GM12801 (cell line): ENCODE measurements around the gene FAAH.

Experiments
- TF ChIP-seq, protein P1 (sequence below): IDR thresholded peaks from one replicate; pipeline ENCODE4 v1.5.1; 2011; ENCODE audit warnings: control low read depth; ENCODE audit not compliant: insufficient read length; ENCODE audit errors: extremely low read depth

The FAAH gene

DNA sequence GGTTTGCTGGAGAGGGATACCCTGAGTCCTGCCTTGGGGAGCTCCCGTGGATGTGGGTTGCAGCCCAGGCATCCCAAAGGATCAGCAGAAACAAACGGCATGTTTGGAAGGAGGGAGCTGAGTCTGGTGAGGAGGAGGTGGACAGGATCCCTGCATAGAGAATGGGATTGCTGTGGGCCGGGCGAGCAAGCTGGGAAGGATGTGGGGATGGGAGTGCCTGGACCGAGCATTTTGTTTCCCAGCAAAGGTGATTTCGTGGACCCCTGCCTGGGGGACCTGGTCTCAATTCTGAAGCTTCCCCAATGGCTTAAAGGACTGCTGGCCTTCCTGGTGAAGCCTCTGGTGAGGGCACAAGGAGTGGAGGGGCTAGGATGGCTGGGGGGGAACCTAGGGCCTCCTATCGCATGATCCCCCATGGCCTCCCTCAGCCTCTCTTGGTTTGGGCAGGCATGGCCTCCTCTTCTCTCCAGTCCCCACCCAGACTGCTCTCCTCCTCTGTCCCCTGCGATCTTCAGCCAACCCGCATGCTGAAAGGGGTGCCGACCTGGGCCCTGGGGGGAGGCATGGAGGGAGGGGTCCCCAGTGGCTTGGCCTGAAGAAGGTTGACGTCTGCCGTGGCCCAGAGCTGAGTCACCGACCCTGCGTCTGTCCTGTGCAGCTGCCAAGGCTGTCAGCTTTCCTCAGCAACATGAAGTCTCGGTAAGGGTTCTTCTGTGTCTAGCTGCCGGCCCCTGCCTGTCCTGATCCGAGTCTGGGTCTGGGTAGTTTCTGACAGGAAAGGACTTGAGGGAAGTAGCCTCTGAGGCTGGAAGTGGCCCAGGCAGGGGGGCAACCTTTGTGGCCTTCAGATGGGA lies 16.3 kb downstream of the FAAH start:
- TF ChIP-seq, protein P1, sequence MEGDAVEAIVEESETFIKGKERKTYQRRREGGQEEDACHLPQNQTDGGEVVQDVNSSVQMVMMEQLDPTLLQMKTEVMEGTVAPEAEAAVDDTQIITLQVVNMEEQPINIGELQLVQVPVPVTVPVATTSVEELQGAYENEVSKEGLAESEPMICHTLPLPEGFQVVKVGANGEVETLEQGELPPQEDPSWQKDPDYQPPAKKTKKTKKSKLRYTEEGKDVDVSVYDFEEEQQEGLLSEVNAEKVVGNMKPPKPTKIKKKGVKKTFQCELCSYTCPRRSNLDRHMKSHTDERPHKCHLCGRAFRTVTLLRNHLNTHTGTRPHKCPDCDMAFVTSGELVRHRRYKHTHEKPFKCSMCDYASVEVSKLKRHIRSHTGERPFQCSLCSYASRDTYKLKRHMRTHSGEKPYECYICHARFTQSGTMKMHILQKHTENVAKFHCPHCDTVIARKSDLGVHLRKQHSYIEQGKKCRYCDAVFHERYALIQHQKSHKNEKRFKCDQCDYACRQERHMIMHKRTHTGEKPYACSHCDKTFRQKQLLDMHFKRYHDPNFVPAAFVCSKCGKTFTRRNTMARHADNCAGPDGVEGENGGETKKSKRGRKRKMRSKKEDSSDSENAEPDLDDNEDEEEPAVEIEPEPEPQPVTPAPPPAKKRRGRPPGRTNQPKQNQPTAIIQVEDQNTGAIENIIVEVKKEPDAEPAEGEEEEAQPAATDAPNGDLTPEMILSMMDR, result no peak

DNA sequence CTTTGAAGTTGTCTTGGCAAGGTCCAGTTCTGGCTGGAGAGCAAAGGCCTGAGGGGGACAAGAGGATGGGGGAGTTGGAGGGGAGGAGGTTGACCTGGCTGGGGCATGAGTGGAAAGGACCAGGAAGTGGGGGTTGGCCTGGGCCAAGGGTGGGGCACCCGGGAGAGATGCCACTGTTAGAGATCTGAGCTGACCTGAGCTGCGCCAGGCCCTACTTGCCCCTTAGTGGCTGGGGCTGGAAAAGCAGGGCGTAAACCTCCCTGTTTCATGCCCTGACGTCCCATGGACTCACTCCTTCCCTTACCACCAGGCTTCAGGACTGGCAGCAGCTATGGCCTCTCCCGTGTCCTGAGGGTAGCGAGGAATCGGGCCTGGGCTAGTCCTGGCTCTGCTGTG lies 16.9 kb downstream of the FAAH start:
- TF ChIP-seq, protein P1, result no peak

DNA sequence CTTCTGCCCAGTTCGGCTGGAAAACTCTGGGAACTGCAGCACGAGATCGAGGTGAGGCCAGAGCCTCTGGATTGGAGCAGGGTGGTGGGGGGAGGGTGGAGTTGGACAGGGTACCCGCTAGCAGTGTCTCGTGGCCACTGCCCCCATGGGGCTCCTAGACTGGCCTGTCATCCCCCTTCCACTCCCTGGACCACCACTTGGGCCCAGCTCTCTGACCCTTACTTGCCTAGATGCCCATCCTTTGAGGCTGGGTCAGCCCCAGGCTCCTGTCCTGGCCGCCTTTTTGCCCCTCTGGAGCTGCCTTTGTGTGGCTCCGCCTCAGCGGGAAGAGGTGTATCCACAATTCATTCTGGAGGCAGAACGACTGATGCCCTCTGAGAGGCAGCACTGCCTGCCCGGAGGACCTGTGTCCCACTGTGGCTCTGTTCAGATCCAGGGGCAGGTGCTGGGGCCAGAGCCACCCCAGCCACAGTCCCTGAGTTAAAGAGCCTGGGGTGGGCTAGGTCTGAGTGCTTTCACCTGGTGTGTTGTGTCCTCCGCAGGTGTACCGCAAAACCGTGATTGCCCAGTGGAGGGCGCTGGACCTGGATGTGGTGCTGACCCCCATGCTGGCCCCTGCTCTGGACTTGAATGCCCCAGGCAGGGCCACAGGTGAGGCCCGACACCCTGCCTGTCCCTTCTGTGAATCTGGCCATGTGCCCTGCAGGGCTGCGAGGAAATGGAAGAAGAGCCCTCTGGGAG lies 17.7 kb downstream of the FAAH start:
- TF ChIP-seq, protein P1, result no peak

DNA sequence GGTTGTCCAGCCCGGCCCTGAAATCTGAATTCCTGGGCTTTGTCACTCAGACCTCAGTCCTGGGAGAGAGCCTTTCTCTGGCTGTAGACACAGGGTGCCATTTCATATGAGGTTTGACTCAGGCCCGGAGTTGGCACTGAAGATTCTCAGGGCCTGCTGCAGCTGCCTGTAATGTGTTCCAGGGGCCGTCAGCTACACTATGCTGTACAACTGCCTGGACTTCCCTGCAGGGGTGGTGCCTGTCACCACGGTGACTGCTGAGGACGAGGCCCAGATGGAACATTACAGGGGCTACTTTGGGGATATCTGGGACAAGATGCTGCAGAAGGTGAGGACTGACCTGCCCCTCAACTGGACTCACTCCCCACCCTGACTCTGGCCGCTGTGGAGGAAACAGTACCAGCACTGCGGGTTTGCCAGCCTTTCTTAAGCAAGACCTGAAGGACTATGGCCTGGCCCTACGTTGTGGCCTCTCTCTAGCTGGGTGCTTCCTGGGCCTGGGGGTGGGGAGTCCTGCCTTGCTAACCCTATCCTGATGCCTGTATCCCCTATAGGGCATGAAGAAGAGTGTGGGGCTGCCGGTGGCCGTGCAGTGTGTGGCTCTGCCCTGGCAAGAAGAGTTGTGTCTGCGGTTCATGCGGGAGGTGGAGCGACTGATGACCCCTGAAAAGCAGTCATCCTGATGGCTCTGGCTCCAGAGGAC lies 18.9 kb downstream of the FAAH start:
- TF ChIP-seq, protein P1, result no peak

DNA sequence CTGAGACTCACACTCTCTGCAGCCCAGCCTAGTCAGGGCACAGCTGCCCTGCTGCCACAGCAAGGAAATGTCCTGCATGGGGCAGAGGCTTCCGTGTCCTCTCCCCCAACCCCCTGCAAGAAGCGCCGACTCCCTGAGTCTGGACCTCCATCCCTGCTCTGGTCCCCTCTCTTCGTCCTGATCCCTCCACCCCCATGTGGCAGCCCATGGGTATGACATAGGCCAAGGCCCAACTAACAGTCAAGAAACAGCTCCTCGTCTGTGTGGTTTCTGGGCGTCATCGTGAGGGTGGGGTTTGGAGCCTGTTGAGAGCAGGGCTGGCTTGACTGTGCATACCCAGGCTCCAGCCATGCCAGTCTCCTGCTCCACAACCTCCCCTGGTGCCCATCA lies 19.5 kb downstream of the FAAH start:
- TF ChIP-seq, protein P1, result no peak

DNA sequence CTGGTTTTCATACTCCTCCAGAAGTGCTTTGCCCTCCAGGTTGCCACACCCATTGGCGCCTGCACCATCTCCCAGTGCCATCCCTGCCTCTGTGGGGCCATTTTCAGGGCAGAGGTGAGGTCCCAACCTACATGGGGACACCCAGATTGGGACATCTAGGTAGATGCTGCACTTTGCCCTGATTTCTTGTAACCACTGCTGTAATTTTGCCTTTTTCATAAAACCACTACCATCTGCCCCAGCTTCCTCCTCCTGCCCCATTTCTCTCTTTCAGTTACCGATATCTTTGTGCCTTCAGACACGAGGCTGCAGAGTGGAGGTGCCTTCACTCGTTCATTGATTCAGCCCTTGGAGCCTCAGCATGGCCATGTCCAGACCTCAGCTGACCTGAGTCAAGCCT lies 21.4 kb downstream of the FAAH start:
- TF ChIP-seq, protein P1, result no peak

DNA sequence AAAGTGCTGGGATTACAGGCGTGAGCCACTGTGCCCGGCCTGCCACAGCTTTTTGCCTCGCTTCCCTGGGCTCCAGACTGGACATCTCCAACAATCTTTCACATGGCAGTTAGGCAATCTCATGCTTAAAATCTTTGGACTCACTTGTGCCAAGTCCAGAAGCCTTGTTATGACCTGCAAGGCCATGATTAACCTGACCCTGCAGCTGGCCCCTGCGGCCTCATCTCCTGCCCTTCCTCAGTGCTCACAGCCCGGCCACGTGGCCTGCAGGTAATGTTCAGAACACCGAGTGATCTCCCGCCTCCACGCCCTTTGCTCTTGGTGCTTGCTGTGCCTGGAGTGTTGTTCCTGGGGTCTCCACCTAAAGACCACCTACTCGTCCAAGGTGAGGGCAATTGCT lies 24.9 kb downstream of the FAAH start:
- TF ChIP-seq, protein P1, result no peak
